WERI-Rb-1 (cell line): ENCODE data around the gene PTBP3.
"Not testable (repeated sequence)": the region's sequence is repeated elsewhere in the genome, so short reads cannot be mapped to it uniquely, and the experiment has no call there.

ENCODE experiments used
- DNase-seq: peaks from one replicate; pipeline ENCODE4 v3.0.0-alpha.2; 2020
- H3K27ac ChIP-seq: fragments of 250-450 bp; sonication (Bioruptor Pico); 2 replicates; pipeline ENCODE4 v1.5.1; 2020; ENCODE audit warnings: mild to moderate bottlenecking, moderate library complexity
- H3K27me3 ChIP-seq: fragments of 250-450 bp; sonication (Bioruptor Pico); 2 replicates; pipeline ENCODE4 v1.5.1; 2021; ENCODE audit warnings: mild to moderate bottlenecking, low read depth, moderate library complexity; ENCODE audit not compliant: insufficient read depth, severe bottlenecking
- H3K36me3 ChIP-seq: fragments of 250-450 bp; sonication (Bioruptor Pico); 2 replicates; pipeline ENCODE4 v1.5.1; 2020; ENCODE audit warnings: mild to moderate bottlenecking, moderate library complexity
- H3K4me3 ChIP-seq: 2 replicates; pipeline ENCODE4 v1.5.1; 2011; ENCODE audit warnings: low read depth, mild to moderate bottlenecking, control low read depth, low read length
- H3K9me3 ChIP-seq: fragments of 250-450 bp; sonication (Bioruptor Pico); 2 replicates; pipeline ENCODE4 v1.5.1; 2021; ENCODE audit warnings: mild to moderate bottlenecking, moderate library complexity; ENCODE audit not compliant: severe bottlenecking
- CTCF ChIP-seq: IDR thresholded peaks from 2 replicates; pipeline ENCODE4 v1.5.1; 2011; ENCODE audit warnings: low read depth, mild to moderate bottlenecking, control low read depth, inconsistent platforms, low read length

Gene PTBP3

GRCh38 chr9:112288029-112288428 lies 45.4 kb downstream of the PTBP3 start:
- 0 out of 2 replicates have a peak, but pooled peaks cover 2% of the 10 kb centered on the region for H3K36me3 ChIP-seq
- H3K4me3 ChIP-seq = no peak overlapping the region
- no peak for DNase-seq
- no peaks in the 10 kb centered on the region for H3K27me3 ChIP-seq
- H3K9me3 ChIP-seq = peaks cover 14% of the 10 kb centered on the region
- TF ChIP-seq CTCF = no peak
- H3K27ac ChIP-seq = no peak overlapping the region

GRCh38 chr9:112286926-112287325 lies 46.5 kb downstream of the PTBP3 start:
- Histone ChIP-seq H3K9me3 (peaks cover 14% of the 10 kb centered on the region), H3K36me3 (0 out of 2 replicates have a peak, but pooled peaks cover 2% of the 10 kb centered on the region), H3K27me3 (no peaks in the 10 kb centered on the region), H3K4me3 (no peak overlapping the region), H3K27ac (no peak overlapping the region)
- TF ChIP-seq CTCF = no peak
- DNase-seq = no peak

GRCh38 chr9:112285056-112285455 lies 48.4 kb downstream of the PTBP3 start:
- Histone ChIP-seq H3K9me3 (peaks cover 14% of the 10 kb centered on the region), H3K27ac (no peak overlapping the region), H3K27me3 (no peaks in the 10 kb centered on the region), H3K36me3 (0 out of 2 replicates have a peak, but pooled peaks cover 2% of the 10 kb centered on the region), H3K4me3 (no peak overlapping the region)
- DNase-seq = no peak
- no peak for TF ChIP-seq CTCF

- Histone ChIP-seq H3K36me3 (0 out of 2 replicates have a peak, but pooled peaks cover 2% of the 10 kb centered on the region), H3K4me3 (no peak overlapping the region), H3K27ac (no peak overlapping the region), H3K9me3 (peaks cover 14% of the 10 kb centered on the region), H3K27me3 (no peaks in the 10 kb centered on the region)
- no peak for DNase-seq
- no peak for TF ChIP-seq CTCF
These were observed 49.7 kb downstream of the PTBP3 start for GRCh38 chr9:112283582-112284253.

- not testable (repeated sequence) for DNase-seq, H3K27me3 ChIP-seq, H3K36me3 ChIP-seq, H3K27ac ChIP-seq, H3K4me3 ChIP-seq
- H3K9me3 ChIP-seq = peaks cover 14% of the 10 kb centered on the region
These were observed 50.6 kb downstream of the PTBP3 start for GRCh38 chr9:112282841-112283240.

- no peak for DNase-seq
- no peak overlapping the region for H3K27ac ChIP-seq
- TF ChIP-seq CTCF = no peak
These were observed 52.5 kb downstream of the PTBP3 start for GRCh38 chr9:112280904-112281303.

More at GRCh38 chr9:112280904-112281303, 52.5 kb downstream of the PTBP3 start:
- Histone ChIP-seq H3K27me3 (no peaks in the 10 kb centered on the region), H3K36me3 (0 out of 2 replicates have a peak, but pooled peaks cover 2% of the 10 kb centered on the region), H3K9me3 (peaks cover 14% of the 10 kb centered on the region), H3K4me3 (no peak overlapping the region)
